Stomach (tissue), 9 donors: ENCODE measurements around the gene NHERF1. TPM values are rescaled to one million over a fixed set of nuclear protein-coding genes. Genes with fewer than 3 reads are reported as not detected.

Experiments used
- DNase-seq, 2 donors: peaks; one replicate each; pipeline versions ENCODE4 v3.0.0 to v3.0.0-alpha.2; 2013 to 2019
- H3K27ac ChIP-seq, 5 donors: fragments of 200-600 bp in 4 of 5; sonication (generic) in 4 of 5; one replicate each; pipeline ENCODE4 v1.5.1; 2013 to 2019; ENCODE audit warnings: mild to moderate bottlenecking in 1 of 5, moderate library complexity in 1 of 5
- H3K27me3 ChIP-seq, 3 donors: fragments of 200-600 bp; sonication (generic); one replicate each; pipeline ENCODE4 v1.5.1; 2017 to 2019; ENCODE audit warnings: mixed run types in 1 of 3
- H3K36me3 ChIP-seq, 4 donors: fragments of 200-600 bp; sonication (generic); 1 replicate in 3 of 4; 2 replicates in 1 of 4; pipeline ENCODE4 v1.5.1; 2016 to 2019
- H3K4me1 ChIP-seq, 4 donors: fragments of 200-600 bp; sonication (generic); one replicate each; pipeline ENCODE4 v1.5.1; 2016 to 2019
- H3K4me3 ChIP-seq, 4 donors: fragments of 200-600 bp; sonication (generic) in 3 of 4; one replicate each; pipeline ENCODE4 v1.5.1; 2016 to 2019; ENCODE audit warnings: mild to moderate bottlenecking in 1 of 4
- H3K9me3 ChIP-seq, 4 donors: fragments of 200-600 bp; sonication (generic); one replicate each; pipeline ENCODE4 v1.5.1; 2016 to 2019
- CTCF ChIP-seq, 7 experiments: fragments of 450-650 bp in 4 of 7; fragments of 200-600 bp in 3 of 7; sonication (generic) in 3 of 7; IDR thresholded peaks; one replicate each; pipeline ENCODE4 v1.5.1; 2016 to 2019; ENCODE audit warnings: antibody characterized with exemption in 7 of 7, control low read depth in 2 of 7, mild to moderate bottlenecking in 1 of 7
- EP300 ChIP-seq: sonication (generic); formaldehyde crosslinking; IDR thresholded peaks from one replicate; pipeline ENCODE4 v1.6.1; 2017; ENCODE audit warnings: antibody characterized with exemption
- POLR2A ChIP-seq, 4 donors: fragments of 450-650 bp; IDR thresholded peaks; one replicate each; pipeline ENCODE4 v1.6.1; 2016; ENCODE audit warnings: antibody characterized with exemption in 4 of 4, control low read depth in 2 of 4, mild to moderate bottlenecking in 1 of 4, moderate library complexity in 1 of 4
- POLR2AphosphoS5 ChIP-seq, 3 donors: sonication (generic); formaldehyde crosslinking; IDR thresholded peaks; one replicate each; pipeline ENCODE4 v1.6.1; 2016; ENCODE audit warnings: antibody characterized with exemption in 3 of 3
- WGBS, 5 donors: extraction: QIAGEN DNeasy Blood & Tissue Kit in 3 of 5; methylation state at CpG; one replicate each; pipeline versions ENCODE4 v1.1.5 to v1.1.7; 2013 to 2018; 5-methylcytosine and 5-hydroxymethylcytosine counted together
- intact Hi-C: fragments of 100-400 bp; cut with DNase I; formaldehyde crosslinking; loops from one replicate; pipeline ENCODE4 v1.15.1; 2023; ENCODE audit warnings: low total_unique reads
- polyA plus RNA-seq, 3 donors: library from polyadenylated mRNA; stranded (reverse); fragments of 200-250 nt; gene quantifications; one replicate each; pipeline ENCODE4 v1.2.3, GENCODE V29; 2013
- total RNA-seq, 5 donors: library from RNA; depleted of rRNA; stranded (reverse); fragments of >200 nt; gene quantifications; one replicate each; pipeline versions ENCODE4 v1.1.0 to v1.2.3, GENCODE V29; 2014 to 2016
- donor health status: healthy with polysubstance abuse.
- donor health status: Bipolar disorder and iron deficiency.
- donor health status: healthy.

Gene NHERF1
- total and polyA plus RNA-seq, 8 donors, result 14.9 to 152 (median 82.4) TPM

GRCh38 chr17:74737299-74738050 is 11.0 kb upstream of the NHERF1 start:
- intact Hi-C loops, result loop anchor here (10.0 kb wide), 1 partner anchor 83 kb away; no protein-coding TSS in a partner anchor
- Histone ChIP-seq H3K4me3 (peak overlapping the region; percentile 34 to 56 (median 46)), H3K36me3 (no peaks in the 10 kb centered on the region), H3K9me3 (no peaks in the 10 kb centered on the region), H3K4me1 (peaks cover 25 to 65% (median 38%) of the 10 kb centered on the region in 4 donors), H3K27ac (peak overlapping the region; percentile 46 to 72 (median 60)), H3K27me3 (peaks cover 9 to 77% (median 31%) of the 10 kb centered on the region in 3 donors)
- 3 to 6% (median 3%) methylated on average over 18 to 38 of the region's 38 CpGs for WGBS, 5 donors
- DNase-seq, result peak in 1 of 2 donors; percentile 74
- TF ChIP-seq CTCF (IDR thresholded peaks at IDR 0.05) (peak in 1 of 7 experiments; percentile 11), POLR2A (IDR thresholded peaks at IDR 0.05) (no peak), EP300 (no peak), POLR2AphosphoS5 (IDR thresholded peaks at IDR 0.05) (no peak)

- intact Hi-C loops, result loop anchor here (10.0 kb wide), 1 partner anchor 84 kb away; no protein-coding TSS in a partner anchor
- TF ChIP-seq POLR2AphosphoS5 (IDR thresholded peaks at IDR 0.05) (peak in 1 of 3 donors; percentile 38), CTCF (IDR thresholded peaks at IDR 0.05) (no peak), EP300 (no peak), POLR2A (IDR thresholded peaks at IDR 0.05) (no peak)
- Histone ChIP-seq H3K9me3 (no peaks in the 10 kb centered on the region), H3K4me3 (peak overlapping the region; percentile 34 to 56 (median 46)), H3K27me3 (peaks cover 9 to 77% (median 31%) of the 10 kb centered on the region in 3 donors), H3K27ac (peak overlapping the region; percentile 46 to 72 (median 60)), H3K4me1 (peaks cover 25 to 74% (median 45%) of the 10 kb centered on the region in 4 donors), H3K36me3 (no peaks in the 10 kb centered on the region)
- 17 to 26% (median 22%) methylated on average over 8 to 16 of the region's 16 CpGs for WGBS, 5 donors
- peak; percentile 65 to 79 for DNase-seq
Measured at GRCh38 chr17:74738051-74738996, 10.1 kb upstream of the NHERF1 start.

- DNase-seq, result no peak
- H3K4me1 ChIP-seq, result peaks cover 26 to 84% (median 51%) of the 10 kb centered on the region in 4 donors
- intact Hi-C loops, result loop anchor here (10.0 kb wide), 1 partner anchor 85 kb away; no protein-coding TSS in a partner anchor
- H3K9me3 ChIP-seq, result no peaks in the 10 kb centered on the region
- no peak for TF ChIP-seq POLR2AphosphoS5 (IDR thresholded peaks at IDR 0.05)
- H3K27ac ChIP-seq, result peak overlapping the region in 1 of 5 donors; percentile 66
- H3K36me3 ChIP-seq, result no peaks in the 10 kb centered on the region
- WGBS, 5 donors, result 78 to 81% (median 80%) methylated on average over 12 of the region's 12 CpGs
- no peak overlapping the region for H3K4me3 ChIP-seq
- peaks cover 9 to 74% (median 31%) of the 10 kb centered on the region in 3 donors for H3K27me3 ChIP-seq
Measured at GRCh38 chr17:74739227-74739831, 9.1 kb upstream of the NHERF1 start.

- no peak for TF ChIP-seq CTCF (IDR thresholded peaks at IDR 0.05)
- TF ChIP-seq POLR2A (IDR thresholded peaks at IDR 0.05), result no peak
- no peak for TF ChIP-seq POLR2AphosphoS5 (IDR thresholded peaks at IDR 0.05)
- TF ChIP-seq EP300, result no peak
- H3K36me3 ChIP-seq, result no peaks in the 10 kb centered on the region
- DNase-seq, result no peak
- H3K27ac ChIP-seq, result no peak overlapping the region
- H3K4me3 ChIP-seq, result no peak overlapping the region
- no peaks in the 10 kb centered on the region for H3K9me3 ChIP-seq
- peaks cover 34 to 92% (median 59%) of the 10 kb centered on the region in 4 donors for H3K4me1 ChIP-seq
- WGBS, 5 donors, result 71 to 91% (median 87%) methylated on average over 6 of the region's 6 CpGs
- intact Hi-C loops, result loop anchor here (5.0 kb wide), 1 partner anchor 122 kb away; no protein-coding TSS in a partner anchor
- H3K27me3 ChIP-seq, result peaks cover 9 to 70% (median 31%) of the 10 kb centered on the region in 3 donors
Measured at GRCh38 chr17:74740173-74740572, 8.3 kb upstream of the NHERF1 start.
